GDM1 (cell line): ENCODE results near the gene DNAJC3.
"Not testable (repeated sequence)": the region's sequence is repeated elsewhere in the genome, so short reads cannot be mapped to it uniquely, and the experiment has no call there.

Experiments
- DNase-seq: peaks from one replicate; lab custom pipeline; 2025; lab: John Stamatoyannopoulos, UW

Gene DNAJC3

DNA sequence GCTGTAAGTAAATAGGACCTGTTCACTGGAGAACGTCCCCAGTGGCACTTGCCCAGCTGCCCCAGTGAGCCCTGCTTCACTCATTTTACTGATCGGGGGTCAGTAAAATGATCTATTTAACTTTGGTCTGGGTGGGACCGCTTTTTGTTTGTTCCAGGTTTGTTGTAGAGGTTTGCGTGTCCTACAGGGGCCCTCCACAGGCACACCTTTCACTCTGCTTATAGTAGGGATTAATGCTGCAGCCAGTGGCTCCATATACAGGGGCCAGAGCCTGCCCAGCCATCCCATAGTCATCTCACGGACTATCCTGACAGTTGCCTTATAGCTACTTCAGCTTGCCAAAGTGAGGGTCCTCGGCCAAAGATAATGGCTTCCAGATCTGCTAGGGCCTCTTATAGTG lies 104.1 kb downstream of the DNAJC3 start:
- DNase-seq: no peak

DNA sequence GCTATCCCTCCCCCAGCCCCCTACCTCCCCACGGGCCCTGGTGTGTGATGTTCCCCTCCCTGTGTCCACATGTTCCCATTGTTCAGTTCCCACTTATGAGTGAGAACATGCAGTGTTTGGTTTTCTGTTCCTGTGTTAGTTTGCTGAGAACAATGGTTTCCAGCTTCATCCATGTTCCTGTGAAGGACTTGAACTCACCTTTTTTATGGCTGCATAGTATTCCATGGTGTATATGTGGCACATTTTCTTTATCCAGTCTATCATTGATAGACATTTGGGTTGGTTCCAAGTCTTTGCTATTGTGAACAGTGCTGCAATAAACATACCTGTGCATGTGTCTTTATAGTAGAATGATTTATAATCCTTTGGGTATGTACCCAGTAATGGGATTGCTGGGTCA lies 105.0 kb downstream of the DNAJC3 start:
- DNase-seq: not testable (repeated sequence)

DNA sequence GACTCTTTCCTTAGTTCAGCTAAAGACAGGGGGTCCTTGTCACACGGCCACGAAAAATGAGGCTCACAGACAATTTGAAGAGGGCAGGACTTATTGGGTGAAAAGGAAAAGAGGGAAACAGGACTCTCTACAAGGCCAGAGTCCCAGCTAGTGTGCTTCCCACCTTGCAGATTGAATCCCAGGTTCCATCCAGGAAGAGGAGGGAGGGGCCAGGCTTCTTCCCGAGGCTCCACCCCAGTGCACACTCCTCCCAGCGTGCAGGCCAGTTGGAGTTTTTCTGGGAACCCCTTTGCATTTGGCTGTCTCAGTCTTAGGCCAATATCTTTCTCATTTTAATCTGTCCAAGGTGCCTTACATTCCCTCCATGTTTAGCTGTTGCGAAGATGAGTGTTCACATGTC lies 106.8 kb downstream of the DNAJC3 start:
- DNase-seq: no peak

DNA sequence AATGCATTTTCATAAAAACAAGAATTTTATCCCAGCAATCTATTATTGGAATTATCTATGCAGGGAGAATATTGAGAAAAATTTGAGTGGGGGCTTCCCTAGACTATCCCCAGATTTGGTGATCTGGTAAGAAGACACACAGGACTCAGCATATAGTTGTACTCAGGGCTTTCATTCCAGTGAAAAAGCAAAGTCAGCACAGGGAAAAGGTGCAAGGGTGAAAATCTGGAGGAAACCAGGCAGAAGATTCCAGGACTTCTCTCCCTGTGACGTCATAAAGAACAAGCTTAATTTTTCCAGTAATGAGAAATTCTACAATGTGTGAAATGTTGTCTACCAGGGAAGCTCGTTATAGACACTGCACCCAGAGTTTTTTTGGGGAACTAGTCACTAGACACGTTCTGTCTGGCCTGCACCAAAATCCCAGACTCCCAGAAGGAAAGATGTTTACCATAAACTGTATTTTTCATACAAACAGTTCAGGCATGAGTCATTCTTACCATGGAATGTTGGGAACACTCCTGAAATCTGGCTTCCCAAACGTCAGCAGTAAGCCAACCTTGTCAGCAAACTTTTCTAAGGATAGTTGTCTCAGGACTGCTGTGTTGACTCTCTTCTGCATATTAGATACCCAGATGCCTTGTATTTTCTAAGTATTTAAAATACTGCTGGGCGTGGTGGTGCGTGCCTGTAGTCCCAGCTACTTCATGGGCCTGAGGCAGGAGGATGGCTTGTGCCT lies 107.4 kb downstream of the DNAJC3 start:
- no peak for DNase-seq

DNA sequence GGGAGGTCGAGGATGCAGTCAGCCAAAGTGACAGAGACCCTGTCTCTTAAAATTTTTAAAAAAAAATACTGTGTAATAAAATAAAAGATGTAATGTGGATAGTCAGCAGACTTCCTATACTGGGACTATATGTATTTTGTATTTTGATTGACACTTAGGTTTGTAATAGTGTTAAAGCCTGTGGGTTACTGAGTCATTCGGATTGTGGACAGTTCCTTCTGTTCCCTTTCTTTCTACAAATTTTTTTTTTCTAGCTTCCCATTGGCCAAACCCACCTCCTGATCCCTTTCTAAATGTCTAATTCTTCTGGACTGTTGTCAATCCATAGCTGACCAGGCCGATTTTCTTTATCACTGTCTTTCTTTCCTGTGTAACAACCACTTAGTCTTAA lies 108.0 kb downstream of the DNAJC3 start:
- DNase-seq: no peak

DNA sequence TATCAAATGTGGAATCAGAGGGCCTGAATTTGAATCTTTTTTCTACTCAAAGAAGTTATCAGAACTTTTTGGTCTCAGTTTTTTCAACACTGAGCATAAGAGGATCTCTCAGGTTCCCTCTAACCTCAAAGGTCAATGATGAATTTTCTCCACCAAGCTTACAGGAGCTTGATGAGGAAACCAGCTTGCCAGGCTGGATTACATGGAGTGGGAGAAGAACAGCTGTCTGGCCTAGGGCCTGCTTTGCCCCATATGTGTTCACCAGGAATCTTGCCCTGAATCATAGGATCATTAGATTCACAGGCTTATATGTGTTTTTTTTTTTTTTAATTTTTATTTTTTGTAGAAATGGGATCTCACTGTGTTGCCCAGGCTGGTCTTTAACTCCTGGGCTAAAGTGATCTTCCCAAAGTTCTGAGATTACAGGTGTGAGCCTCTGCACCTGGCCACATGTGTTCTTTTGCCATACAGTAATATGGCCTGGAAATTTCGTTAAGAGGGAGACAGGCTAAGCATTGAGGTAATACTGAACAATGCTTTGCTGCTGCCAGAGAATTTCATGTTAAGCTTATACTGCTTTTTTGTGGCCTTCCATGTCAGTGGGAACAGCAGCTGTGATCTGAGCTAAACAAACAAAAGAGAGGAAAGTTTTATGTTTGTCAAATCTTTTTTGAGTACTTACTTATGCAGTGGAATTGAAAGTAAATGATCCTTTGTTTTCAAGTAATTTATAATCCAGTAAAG lies 110.6 kb downstream of the DNAJC3 start:
- DNase-seq: no peak

DNA sequence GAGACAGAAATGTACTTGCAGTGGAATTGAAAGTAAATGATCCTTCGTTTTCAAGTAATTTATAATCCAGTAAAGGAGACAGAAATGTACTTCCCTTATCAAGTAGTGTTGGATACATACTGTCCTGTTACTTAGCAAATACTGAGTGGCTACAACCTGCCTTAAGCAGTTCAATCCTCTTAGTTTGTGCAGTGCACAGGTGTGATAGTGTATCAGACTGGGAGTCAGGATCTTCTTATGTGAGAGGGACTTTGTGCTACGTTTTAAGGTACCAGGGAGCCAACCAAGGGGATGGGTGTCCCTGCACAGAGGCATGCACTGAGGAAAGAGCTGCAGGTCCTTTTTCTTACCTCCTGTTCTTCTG lies 111.1 kb downstream of the DNAJC3 start:
- DNase-seq: no peak

DNA sequence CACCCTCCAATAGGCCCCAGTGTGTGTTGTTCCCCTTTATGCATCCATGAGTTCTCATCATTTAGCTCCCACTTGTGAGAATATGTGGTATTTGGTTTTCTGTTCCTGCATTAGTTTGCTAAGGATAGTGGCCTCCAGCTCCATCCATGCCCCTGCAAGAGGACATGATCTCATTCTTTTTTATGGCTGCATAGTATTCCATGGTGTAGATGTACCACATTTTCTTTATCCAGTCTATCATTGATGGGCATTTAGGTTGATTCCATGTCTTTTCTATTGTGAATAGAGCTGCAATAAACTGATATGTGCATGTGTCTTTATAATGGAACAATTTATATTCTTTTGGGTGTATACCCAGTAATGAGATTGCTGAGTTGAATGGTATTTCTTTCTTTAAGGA lies 112.4 kb downstream of the DNAJC3 start:
- DNase-seq: not testable (repeated sequence)

DNA sequence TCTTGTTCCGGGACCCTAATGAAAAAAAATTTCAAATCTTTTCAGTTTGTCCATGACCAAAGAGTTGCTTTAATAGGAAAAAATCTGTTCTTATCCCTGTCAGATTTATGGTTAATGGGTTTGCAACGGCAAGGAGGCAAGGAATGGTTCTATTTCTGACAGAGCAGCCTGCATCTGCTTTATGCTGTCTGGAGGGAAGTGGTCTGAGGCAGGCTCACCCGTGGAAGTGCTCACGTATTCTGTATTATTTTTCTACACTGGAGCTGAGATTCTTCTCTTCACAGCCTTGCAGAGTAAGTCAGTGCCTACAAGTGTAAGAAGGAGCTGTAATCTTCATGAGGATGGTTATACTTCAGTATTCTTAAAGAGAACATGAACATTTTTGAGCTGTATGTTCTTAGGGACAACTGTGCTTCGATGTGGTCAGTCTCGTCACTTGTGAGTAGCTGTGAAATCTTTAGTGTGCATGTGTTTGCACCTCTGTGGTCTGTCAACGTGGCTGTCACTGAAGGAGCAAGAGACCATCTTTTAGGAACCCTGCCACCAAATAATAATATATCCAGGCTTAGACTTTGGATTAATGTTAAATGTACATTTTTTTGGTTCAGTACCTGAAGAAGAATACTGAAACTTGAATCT lies 114.3 kb downstream of the DNAJC3 start:
- DNase-seq: no peak

DNA sequence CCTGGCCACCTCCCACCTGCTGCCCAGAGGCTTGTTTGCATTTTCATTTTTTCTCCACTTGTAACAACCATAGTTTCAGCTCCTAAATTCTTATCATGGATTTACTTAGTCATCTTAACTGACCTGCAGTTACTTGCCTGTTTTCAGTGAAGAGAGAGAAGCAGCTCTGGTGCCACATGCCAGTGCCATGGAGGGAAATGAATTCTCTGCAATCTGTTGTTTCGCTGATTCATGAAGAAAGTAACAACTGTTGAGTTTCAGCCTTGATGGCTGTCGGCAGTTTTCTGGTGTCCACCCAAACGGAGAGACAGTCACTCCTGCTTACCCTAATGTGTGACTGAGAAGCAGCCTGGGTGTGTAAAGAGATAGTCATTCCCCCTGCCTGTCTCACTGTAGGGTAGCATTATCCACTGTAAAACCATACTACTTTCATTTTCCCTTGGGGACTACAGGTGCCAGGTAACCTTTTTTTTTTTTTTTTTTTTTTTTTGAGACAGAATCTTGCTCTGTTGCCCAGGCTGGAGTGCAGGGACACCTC lies 116.1 kb downstream of the DNAJC3 start:
- no peak for DNase-seq

DNA sequence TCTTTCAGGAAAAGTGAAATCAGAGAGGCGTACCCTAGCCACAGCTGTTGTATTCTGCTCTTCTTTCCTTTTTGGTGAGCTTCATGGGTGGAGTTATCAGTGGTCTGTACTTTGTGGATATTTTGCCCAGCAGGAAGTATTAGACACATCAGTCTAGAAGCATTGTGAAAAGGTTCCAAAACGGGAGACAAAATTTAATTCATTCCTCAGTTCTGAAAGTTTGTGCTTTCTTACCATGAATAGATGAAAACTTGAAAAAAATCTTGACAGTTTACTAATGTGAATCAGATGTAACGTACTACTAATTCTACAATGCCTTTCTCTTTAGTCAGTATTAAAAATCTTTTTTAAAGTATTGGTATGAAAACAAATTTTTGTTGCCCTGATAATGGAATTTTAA lies 116.8 kb downstream of the DNAJC3 start:
- DNase-seq: no peak

DNA sequence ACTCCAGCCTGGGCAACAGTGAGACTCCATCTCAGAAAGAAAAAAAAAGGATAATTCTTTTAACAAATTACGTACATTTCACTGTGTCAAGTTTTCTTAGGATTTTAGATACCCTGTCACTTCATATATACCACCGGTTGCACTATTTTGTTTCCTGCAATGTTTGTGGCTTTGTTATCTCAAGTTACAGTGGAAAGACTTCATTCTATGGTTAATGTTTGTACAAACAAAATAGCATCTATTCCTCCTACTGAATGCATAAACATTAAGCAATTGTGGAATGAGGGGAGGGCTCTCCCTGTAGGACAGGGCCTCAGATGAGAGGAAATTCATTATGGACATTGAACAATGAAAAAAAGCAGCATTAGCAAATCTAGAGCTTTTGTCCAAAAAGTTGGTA lies 120.1 kb downstream of the DNAJC3 start:
- no peak for DNase-seq

DNA sequence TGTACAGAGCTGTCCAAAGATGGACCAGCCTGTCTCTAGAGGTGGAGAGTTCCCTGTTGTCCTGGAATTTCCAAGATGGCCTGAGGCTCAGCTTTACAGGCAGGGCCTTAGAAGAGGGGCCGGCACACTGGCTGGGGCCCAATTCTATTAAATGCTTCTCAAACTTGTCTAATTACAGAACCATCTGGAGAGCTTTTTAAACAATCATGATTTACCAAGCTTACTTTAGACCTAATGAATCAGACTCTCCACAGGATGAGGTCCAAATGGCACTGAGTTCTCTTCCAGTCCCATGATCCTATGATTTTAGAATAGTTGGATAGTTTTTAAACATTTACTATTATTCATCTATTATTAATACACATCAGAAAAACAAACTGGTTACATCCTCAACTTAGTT lies 123.5 kb downstream of the DNAJC3 start:
- no peak for DNase-seq

DNA sequence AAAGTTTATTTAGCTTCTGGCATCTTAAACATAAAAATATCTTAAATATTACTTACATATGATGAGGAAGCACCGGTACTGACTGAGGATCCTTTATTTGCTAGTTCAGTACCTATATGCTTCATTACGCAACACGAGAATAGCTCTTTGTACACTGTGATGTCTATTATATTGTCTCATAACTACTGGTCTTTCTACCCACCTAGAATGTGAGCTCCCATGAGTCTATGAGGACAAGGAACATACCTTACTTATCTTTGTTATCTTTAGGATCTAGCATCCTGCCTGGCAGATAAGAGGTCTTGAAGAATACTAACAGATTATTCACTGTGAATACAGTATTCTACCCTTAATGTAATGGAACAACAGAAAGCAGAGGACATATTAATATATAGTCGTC lies 124.9 kb downstream of the DNAJC3 start:
- DNase-seq: no peak

DNA sequence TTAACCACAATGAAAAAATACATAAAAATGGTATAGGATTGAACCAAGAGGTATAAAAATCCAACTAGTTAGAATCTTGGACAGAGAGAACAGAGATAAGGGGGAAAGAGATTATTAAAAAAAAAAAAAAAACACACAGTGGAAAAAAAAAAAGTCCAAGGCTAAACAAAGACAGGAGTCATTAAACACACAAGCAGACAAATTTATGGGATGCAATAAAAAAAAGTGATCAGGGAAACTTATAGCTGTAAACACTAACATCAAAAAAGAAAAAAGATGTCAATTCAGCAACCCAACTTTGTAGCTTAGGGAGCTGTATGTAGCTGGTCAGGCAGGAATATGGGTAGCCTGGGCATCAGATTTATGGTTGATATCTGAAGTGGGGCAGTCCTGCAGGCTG lies 129.0 kb downstream of the DNAJC3 start:
- no peak for DNase-seq

DNA sequence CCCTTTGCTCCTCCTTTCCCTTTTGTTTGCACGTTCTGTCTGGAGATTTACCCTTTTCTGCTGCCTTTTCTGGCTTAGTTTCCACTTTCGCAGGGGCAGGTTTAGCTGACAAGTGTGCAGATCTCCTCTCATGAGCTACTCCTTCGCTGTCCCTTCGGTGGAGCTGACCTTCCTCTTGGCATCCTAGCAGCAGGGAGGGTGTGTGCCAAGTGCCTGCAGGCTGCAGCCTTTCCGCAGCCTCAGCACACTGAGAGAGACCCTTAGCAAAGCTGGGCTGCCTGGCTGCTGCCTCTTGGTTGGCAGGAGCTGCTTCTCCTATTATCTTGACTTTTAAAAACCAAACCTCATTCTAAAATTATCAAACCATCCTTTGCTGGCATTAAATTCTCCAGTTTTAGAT lies 132.5 kb downstream of the DNAJC3 start:
- no peak for DNase-seq

DNA sequence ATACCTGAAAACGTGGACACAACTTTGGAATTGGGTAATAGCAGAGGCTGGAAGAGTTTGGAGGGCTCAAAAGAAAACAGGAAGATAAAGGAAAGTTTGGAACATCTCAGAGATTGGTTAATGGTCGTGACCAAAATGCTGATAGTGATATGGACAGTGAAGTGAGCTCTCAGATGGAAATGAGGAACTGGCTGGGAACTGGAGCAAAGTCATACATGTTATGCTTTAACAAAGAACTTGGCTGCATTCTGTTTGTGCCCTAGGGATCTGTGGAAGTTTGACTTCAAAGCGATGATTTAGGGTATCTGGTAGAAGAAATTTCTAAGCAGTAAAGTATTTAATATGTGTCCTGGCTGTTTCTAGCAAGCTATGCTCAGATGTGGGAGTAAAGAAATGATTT lies 136.2 kb downstream of the DNAJC3 start:
- no peak for DNase-seq

DNA sequence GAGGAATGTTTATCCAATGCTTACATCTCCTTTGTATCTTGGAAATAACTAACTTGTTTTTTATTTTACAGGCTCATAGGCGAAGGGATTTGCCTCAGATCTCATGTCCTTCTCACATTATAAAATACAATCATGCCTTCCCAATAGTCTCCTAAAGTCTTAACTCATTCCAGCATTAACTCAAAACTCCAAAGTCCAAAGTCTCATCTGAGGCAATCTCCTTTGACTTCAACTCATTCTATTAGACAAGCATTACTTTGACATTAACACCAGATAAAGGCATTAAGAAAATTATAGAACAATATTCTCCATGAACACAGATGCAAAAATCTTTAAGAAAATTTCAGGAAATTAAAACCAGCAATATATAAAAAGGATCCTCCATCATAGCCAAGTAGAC lies 137.6 kb downstream of the DNAJC3 start:
- DNase-seq: no peak

DNA sequence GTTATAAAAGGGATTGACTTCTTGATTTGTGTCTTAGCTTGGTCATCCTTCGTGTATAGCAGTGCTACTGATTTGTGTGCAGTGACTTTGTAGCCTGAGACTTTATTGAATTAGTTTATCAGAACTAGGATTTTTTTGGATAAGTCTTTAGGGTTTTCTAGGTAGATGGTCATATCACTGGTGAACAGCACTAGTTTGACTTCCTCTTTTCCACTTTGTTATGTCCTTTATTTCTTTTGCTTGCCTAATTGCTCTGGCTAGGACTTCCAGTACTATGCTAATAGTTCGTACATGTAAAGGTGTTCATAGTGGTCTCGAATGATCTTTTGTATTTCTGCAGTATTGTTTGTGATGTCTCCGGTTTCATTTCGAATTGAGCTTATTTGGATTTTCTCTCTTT lies 145.4 kb downstream of the DNAJC3 start:
- DNase-seq: no peak

DNA sequence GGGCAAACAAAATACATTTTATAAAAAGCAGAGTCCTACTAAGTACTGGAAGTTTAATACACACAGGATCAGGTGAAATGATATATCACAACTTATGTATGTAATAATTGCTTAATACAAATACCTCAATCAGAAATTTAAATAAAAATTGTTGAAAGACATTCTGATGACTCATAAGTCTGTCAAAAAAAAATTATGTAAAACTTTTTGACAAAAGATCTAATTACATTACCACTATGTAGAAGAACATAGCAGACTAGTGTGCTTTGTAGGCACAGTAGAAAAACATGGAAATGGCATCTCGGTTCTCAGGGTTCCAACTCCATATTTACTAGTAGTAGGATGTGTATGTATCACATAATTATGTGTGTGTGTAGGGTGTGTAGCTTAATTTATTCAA lies 156.2 kb downstream of the DNAJC3 start:
- DNase-seq: no peak

DNA sequence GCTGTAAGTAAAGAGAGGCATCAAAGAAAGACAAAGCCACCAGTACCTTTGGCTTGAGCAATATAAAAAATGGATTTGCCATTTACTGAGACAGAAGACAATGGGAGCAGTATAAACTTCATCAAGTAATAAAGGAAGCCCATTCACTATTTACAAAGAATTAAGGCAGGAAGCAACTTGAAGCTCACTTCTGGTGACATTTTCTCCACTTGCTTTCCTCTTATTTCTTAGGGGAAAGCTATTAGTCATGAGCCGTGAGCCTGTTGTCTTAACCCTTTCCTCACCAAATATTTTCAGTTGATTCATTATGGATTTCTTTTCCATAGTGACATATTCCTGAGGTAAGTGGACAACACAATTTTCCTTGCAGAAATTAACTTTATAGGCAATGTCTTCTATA lies 156.8 kb downstream of the DNAJC3 start:
- DNase-seq: no peak

DNA sequence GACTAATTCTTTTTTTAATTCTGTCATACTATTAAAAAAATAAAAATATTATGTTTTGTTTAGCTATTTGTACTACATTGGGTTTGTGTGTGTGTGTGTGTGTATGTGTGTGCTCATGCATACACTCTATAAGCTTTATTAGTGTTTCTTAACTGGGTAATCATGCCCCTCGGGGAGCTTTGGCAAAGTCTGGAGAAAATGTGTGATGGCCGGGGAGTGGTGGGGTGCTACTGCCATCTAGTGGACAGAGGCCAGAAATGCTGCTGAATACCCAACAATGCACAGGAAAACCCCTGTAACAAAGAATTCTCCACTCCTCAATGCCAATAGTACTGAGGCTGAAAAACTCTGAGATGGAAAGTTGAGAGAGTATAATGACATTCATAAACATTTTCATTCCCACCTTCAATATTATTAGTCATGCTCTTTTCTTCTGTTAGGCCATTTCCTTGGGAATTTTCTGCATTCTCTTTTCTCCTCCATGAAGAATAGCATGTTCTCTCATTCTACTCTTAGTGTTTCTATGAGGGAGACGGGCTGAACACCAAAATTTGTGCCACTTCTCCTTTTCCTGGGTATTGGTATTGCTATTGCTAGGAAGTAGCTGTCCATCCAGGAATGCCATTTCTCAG lies 157.3 kb downstream of the DNAJC3 start:
- DNase-seq: peak; percentile 68

DNA sequence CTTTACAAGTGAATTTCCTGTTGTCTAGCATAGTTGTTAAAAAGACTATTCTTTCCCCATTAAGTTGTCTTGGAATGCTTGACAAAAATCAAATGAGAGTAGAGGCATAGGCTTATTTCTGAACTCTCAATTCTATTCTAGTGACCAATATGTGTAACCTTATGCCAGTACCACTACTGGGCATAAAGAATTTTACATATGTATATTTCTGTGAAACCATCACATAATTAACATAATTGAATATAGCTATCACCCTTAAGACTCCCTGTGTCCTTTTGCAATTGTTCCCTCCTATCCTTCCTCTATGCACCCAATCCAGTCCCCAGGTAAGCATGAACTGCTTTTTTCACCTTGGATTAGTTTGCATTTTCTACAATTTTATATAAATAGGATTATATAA lies 165.0 kb downstream of the DNAJC3 start:
- DNase-seq: no peak
